Measurements from ENCODE around the gene ADAP1. TPM values are rescaled to one million over a fixed set of nuclear protein-coding genes. Genes with fewer than 3 reads are reported as not detected.

ADAP1 gene
- total RNA-seq, 2 experiments from 2014 or later: 34.6 to 40.9 TPM

- H3K4me1 Mint-ChIP-seq (ENCODE audit: low read depth): no peaks in the 10 kb centered on the region
- intact Hi-C loops (cut with micrococcal nuclease): no loop called here
- H3K27ac Mint-ChIP-seq: no peak overlapping the region
- POLR2A ChIA-PET: interaction anchor here (1.7 kb wide), 1 partner anchor 13 kb away, joined by 4 read pairs; no protein-coding TSS in a partner anchor
- no peak overlapping the region for H3K4me3 Mint-ChIP-seq
- CTCF ChIA-PET: interaction anchor here (1.0 kb wide), 1 partner anchor 144 kb away, joined by 3 read pairs; no protein-coding TSS in a partner anchor
- no peaks in the 10 kb centered on the region for H3K27me3 Mint-ChIP-seq
- no peaks in the 10 kb centered on the region for H3K9me3 Mint-ChIP-seq
- ATAC-seq: no peak
- no peak for DNase-seq
- peaks cover 32% of the 10 kb centered on the region for H3K36me3 Mint-ChIP-seq (ENCODE audit: low read depth)
- no peak for TF ChIP-seq CTCF (IDR thresholded peaks at IDR 0.05)
Observed at GRCh38 chr7:849145-849544, 105.3 kb downstream of the ADAP1 start.

Other genes with a start within 250 kb of the ADAP1 start
- 10 to 100 TPM; 36.4 to 36.8 TPM for gene DNAAF5, start 228.0 kb downstream of the ADAP1 start, total RNA-seq
- 10 to 100 TPM; 48.7 to 49.9 TPM for gene PRKAR1B, start 227.4 kb downstream of the ADAP1 start, total RNA-seq
- 10 to 100 TPM; 71.3 to 71.6 TPM for gene SUN1, start 122.2 kb downstream of the ADAP1 start, total RNA-seq
- gene GET4, start 78.1 kb downstream of the ADAP1 start, total RNA-seq: 10 to 100 TPM; 20.6 to 31.9 TPM
- gene COX19, start 20.9 kb upstream of the ADAP1 start, total RNA-seq: 10 to 100 TPM; 15.5 to 18.0 TPM
- gene CYP2W1, start 28.5 kb upstream of the ADAP1 start, total RNA-seq: not detected
- gene GPR146, start 89.9 kb upstream of the ADAP1 start, total RNA-seq: 1 to 10 TPM; 5.6 to 8.5 TPM
- under 1 TPM; 0.16 to 0.18 TPM for gene GPER1, start 133.4 kb upstream of the ADAP1 start, total RNA-seq
- gene ZFAND2A, start 205.5 kb upstream of the ADAP1 start, total RNA-seq: 10 to 100 TPM; 22.1 to 23.5 TPM

Measured in activated CD8-positive, alpha-beta T cell treated with anti-CD3 and anti-CD28 coated beads for 36 hours (primary cell).